Loucy (cell line): ENCODE measurements around the gene PPP1R12B.

Source experiments
- CTCF ChIP-seq: fragments of 200-600 bp; sonication (generic); conservative IDR thresholded peaks from 2 replicates; pipeline ENCODE4 v1.5.1; 2014; ENCODE audit warnings: mild to moderate bottlenecking, antibody characterized with exemption, low read length
- EZH2phosphoT487 ChIP-seq: fragments of 200-600 bp; IDR thresholded peaks from 2 replicates; pipeline ENCODE4 v1.6.1; 2018; ENCODE audit warnings: antibody characterized with exemption, mild to moderate bottlenecking, moderate library complexity, borderline replicate concordance

GRCh38 chr1:202597090-202597761 is 248.7 kb downstream of the PPP1R12B start:
- TF ChIP-seq CTCF, result no peak
- TF ChIP-seq EZH2phosphoT487, result no peak
